Caco-2 (cell line): ENCODE measurements around the gene KRTAP1-5. TPM values are rescaled to one million over a fixed set of nuclear protein-coding genes. Genes with fewer than 3 reads are reported as not detected.

ENCODE experiments used
- BruUV-seq: library from RNA; stranded (reverse); fragments of 400-500 nt; replicated peaks from 2 replicates; lab custom pipeline; 2021; lab: Mats Ljungman, UMichigan
- CTCF ChIA-PET: fragments of 300-600 bp; sonication (Branson Sonifier 250); formaldehyde crosslinking; loops from one replicate; lab custom pipeline; 2022; ENCODE audit warnings: antibody characterized with exemption; lab: Charles Lee
- POLR2A ChIA-PET: fragments of 300-600 bp; sonication (Branson Sonifier 250); formaldehyde crosslinking; loops from one replicate; lab custom pipeline; 2022; ENCODE audit warnings: antibody characterized with exemption; lab: Charles Lee
- DNase-seq, 2 experiments: peaks; one replicate each; pipeline versions ENCODE4 v3.0.0 to v3.0.0-alpha.2; 2020 to 2022
- H3K27me3 ChIP-seq: replicated peaks from 2 replicates; pipeline ENCODE4 v1.6.0; 2011; ENCODE audit warnings: low read length; ENCODE audit not compliant: control insufficient read depth, insufficient read depth
- H3K36me3 ChIP-seq: 2 replicates; pipeline ENCODE4 v1.5.1; 2011; ENCODE audit warnings: low read length; ENCODE audit not compliant: control insufficient read depth, insufficient read depth
- H3K4me1 ChIP-seq: fragments of 250-450 bp; sonication (Bioruptor Pico); 2 replicates; pipeline ENCODE4 v1.5.1; 2020; ENCODE audit warnings: mild to moderate bottlenecking
- H3K4me3 ChIP-seq: 2 replicates; pipeline ENCODE4 v1.5.1; 2011; ENCODE audit warnings: low read depth, mild to moderate bottlenecking, control low read depth, low read length
- H3K9me3 ChIP-seq: fragments of 250-450 bp; sonication (Bioruptor Pico); 2 replicates; pipeline ENCODE4 v1.5.1; 2020; ENCODE audit warnings: mild to moderate bottlenecking, moderate library complexity
- H3K27ac Mint-ChIP-seq: one replicate; pipeline ENCODE4 v1.8.0; 2022; ENCODE audit warnings: mixed read lengths; ENCODE audit not compliant: unreplicated experiment
- H3K27me3 Mint-ChIP-seq: one replicate; pipeline ENCODE4 v1.8.0; 2022; ENCODE audit warnings: mixed read lengths; ENCODE audit not compliant: insufficient read depth, unreplicated experiment
- H3K36me3 Mint-ChIP-seq: one replicate; pipeline ENCODE4 v1.8.0; 2022; ENCODE audit warnings: mild to moderate bottlenecking, mixed read lengths; ENCODE audit not compliant: insufficient read depth, unreplicated experiment
- H3K4me1 Mint-ChIP-seq: one replicate; pipeline ENCODE4 v1.8.0; 2022; ENCODE audit warnings: low read depth, mixed read lengths; ENCODE audit not compliant: unreplicated experiment
- H3K4me3 Mint-ChIP-seq: one replicate; pipeline ENCODE4 v1.8.0; 2022; ENCODE audit warnings: mild to moderate bottlenecking, moderate library complexity, mixed read lengths; ENCODE audit not compliant: unreplicated experiment
- H3K9me3 Mint-ChIP-seq: one replicate; pipeline ENCODE4 v1.8.0; 2022; ENCODE audit warnings: mixed read lengths; ENCODE audit not compliant: unreplicated experiment
- CTCF ChIP-seq, 2 experiments: fragments of 200-600 bp in 1 of 2; IDR thresholded peaks; 1 replicate in 1 of 2; 2 replicates in 1 of 2; pipeline versions ENCODE4 v1.5.1 to v1.8.0; 2011 to 2022; ENCODE audit warnings: antibody characterized with exemption in 1 of 2, control low read depth in 1 of 2, inconsistent platforms in 1 of 2, low read depth in 1 of 2, low read length in 1 of 2, mild to moderate bottlenecking in 1 of 2, moderate library complexity in 1 of 2; ENCODE audit not compliant: insufficient read depth in 1 of 2, severe bottlenecking in 1 of 2, unreplicated experiment in 1 of 2
- intact Hi-C: fragments of 100-400 bp; cut with micrococcal nuclease; formaldehyde crosslinking; loops from one replicate; pipeline ENCODE4 v1.10.0; 2022; ENCODE audit not compliant: unreplicated experiment
- total RNA-seq: library from RNA; stranded (reverse); gene quantifications from 2 replicates; pipeline ENCODE4 v1.2.3, GENCODE V29; 2022

The KRTAP1-5 gene
- total RNA-seq, 1 experiment from 2014 or later: not detected

DNA sequence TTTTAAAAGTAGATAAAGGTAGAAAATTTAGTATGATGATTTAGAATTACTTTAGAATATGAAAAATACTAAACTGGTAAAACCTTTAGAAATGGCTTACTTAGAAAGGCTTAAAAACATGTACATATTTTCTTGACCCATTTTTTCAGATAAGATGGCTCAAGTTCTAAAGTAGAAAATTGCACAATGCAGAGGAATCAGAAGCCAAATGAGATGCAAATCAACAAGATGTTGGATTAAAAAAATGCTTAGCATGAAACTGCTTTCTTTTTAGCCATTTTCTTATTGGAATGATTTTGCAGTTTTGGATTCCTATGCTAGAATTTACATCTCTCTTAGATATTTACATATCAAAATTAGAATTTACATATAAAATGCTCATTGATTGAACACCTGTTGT is 16.6 kb downstream of the KRTAP1-5 start:
- peaks cover 43% of the 10 kb centered on the region for H3K4me1 Mint-ChIP-seq
- no peaks in the 10 kb centered on the region for H3K36me3 ChIP-seq
- H3K9me3 Mint-ChIP-seq: peaks cover 34% of the 10 kb centered on the region
- H3K36me3 Mint-ChIP-seq: peaks cover 20% of the 10 kb centered on the region
- intact Hi-C loops: no loop called here
- no peaks in the 10 kb centered on the region for H3K27me3 ChIP-seq
- POLR2A ChIA-PET: interaction anchor here (1.7 kb wide), 1 partner anchor 48 kb away, joined by 10 read pairs; no protein-coding TSS in a partner anchor
- DNase-seq: no peak
- H3K4me3 ChIP-seq: no peak overlapping the region
- TF ChIP-seq CTCF (IDR thresholded peaks at IDR 0.05; ENCODE audit: insufficient read depth in 1 of 2, low read depth in 1 of 2, low read length in 1 of 2, severe bottlenecking in 1 of 2, unreplicated experiment in 1 of 2): no peak
- peaks cover 12% of the 10 kb centered on the region; the same call in 1 of the 2 replicates for H3K9me3 ChIP-seq
- no peaks in the 10 kb centered on the region for H3K27me3 Mint-ChIP-seq
- BruUV-seq: no TSS peak
- CTCF ChIA-PET: no interaction called here
- H3K27ac Mint-ChIP-seq: peak overlapping the region; percentile 66
- peaks cover 48% of the 10 kb centered on the region for H3K4me1 ChIP-seq
- H3K4me3 Mint-ChIP-seq: no peak overlapping the region

- H3K4me1 ChIP-seq: peaks cover 50% of the 10 kb centered on the region
- no peaks in the 10 kb centered on the region for H3K27me3 ChIP-seq
- intact Hi-C loops: loop anchor here (1.0 kb wide), 6 partner anchors 38 to 172 kb away; no protein-coding TSS in a partner anchor
- no peak overlapping the region for H3K4me3 ChIP-seq
- Mint-ChIP-seq H3K36me3 (peaks cover 20% of the 10 kb centered on the region), H3K27me3 (no peaks in the 10 kb centered on the region), H3K4me3 (no peak overlapping the region), H3K4me1 (peaks cover 47% of the 10 kb centered on the region), H3K9me3 (peaks cover 29% of the 10 kb centered on the region), H3K27ac (peak overlapping the region; percentile 94)
- POLR2A ChIA-PET: interaction anchor here (1.7 kb wide), 1 partner anchor 49 kb away, joined by 10 read pairs; no protein-coding TSS in a partner anchor
- no peak for TF ChIP-seq CTCF (IDR thresholded peaks at IDR 0.05; ENCODE audit: insufficient read depth in 1 of 2, low read depth in 1 of 2, low read length in 1 of 2, severe bottlenecking in 1 of 2, unreplicated experiment in 1 of 2)
- DNase-seq: no peak
- H3K36me3 ChIP-seq: no peaks in the 10 kb centered on the region
- CTCF ChIA-PET: no interaction called here
- peaks cover 12% of the 10 kb centered on the region; the same call in 1 of the 2 replicates for H3K9me3 ChIP-seq
- TSS peak; percentile 70 for BruUV-seq
Measured at GRCh38 chr17:41009936-41010335, 17.1 kb downstream of the KRTAP1-5 start.

GRCh38 chr17:41009301-41009760 is 17.7 kb downstream of the KRTAP1-5 start:
- Histone ChIP-seq H3K4me3 (no peak overlapping the region), H3K9me3 (peaks cover 12% of the 10 kb centered on the region; the same call in 1 of the 2 replicates), H3K4me1 (peaks cover 50% of the 10 kb centered on the region), H3K27me3 (no peaks in the 10 kb centered on the region), H3K36me3 (no peaks in the 10 kb centered on the region)
- H3K4me3 Mint-ChIP-seq: peak overlapping the region; percentile 42
- no peaks in the 10 kb centered on the region for H3K27me3 Mint-ChIP-seq
- peak overlapping the region; percentile 94 for H3K27ac Mint-ChIP-seq
- BruUV-seq: no TSS peak
- peaks cover 52% of the 10 kb centered on the region for H3K4me1 Mint-ChIP-seq
- intact Hi-C loops: loop anchor here (1.0 kb wide), 6 partner anchors 39 to 173 kb away; no protein-coding TSS in a partner anchor
- ChIA-PET POLR2A (interaction anchor here (1.7 kb wide), 1 partner anchor 50 kb away, joined by 10 read pairs; no protein-coding TSS in a partner anchor), CTCF (no interaction called here)
- TF ChIP-seq CTCF (IDR thresholded peaks at IDR 0.05; ENCODE audit: insufficient read depth in 1 of 2, low read depth in 1 of 2, low read length in 1 of 2, severe bottlenecking in 1 of 2, unreplicated experiment in 1 of 2): no peak
- H3K36me3 Mint-ChIP-seq: peaks cover 20% of the 10 kb centered on the region
- peak; percentile 83 to 86 for DNase-seq
- H3K9me3 Mint-ChIP-seq: peaks cover 27% of the 10 kb centered on the region
